Neural crest cell (in vitro differentiated cells): ENCODE data around the gene CTAG1B. TPM values are rescaled to one million over a fixed set of nuclear protein-coding genes. Genes with fewer than 3 reads are reported as not detected.
"Not testable (repeated sequence)": the region's sequence is repeated elsewhere in the genome, so short reads cannot be mapped to it uniquely, and the experiment has no call there.

Experiments
- DNase-seq: peaks from one replicate; pipeline ENCODE4 v3.0.0; 2021; ENCODE audit warnings: low read depth, mixed read lengths, low spot score
- H3K27ac Mint-ChIP-seq: one replicate; pipeline ENCODE4 v1.8.0; 2021; ENCODE audit warnings: mild to moderate bottlenecking, mixed read lengths; ENCODE audit not compliant: unreplicated experiment
- H3K27me3 Mint-ChIP-seq: 2 replicates; pipeline ENCODE4 v1.8.0; 2021; ENCODE audit warnings: low read depth, mild to moderate bottlenecking, mixed read lengths
- H3K36me3 Mint-ChIP-seq: 2 replicates; pipeline ENCODE4 v1.8.0; 2021; ENCODE audit warnings: low read depth, mild to moderate bottlenecking, mixed read lengths
- H3K4me1 Mint-ChIP-seq: 2 replicates; pipeline ENCODE4 v1.8.0; 2021; ENCODE audit warnings: mixed read lengths
- H3K4me3 Mint-ChIP-seq: one replicate; pipeline ENCODE4 v1.8.0; 2021; ENCODE audit warnings: mild to moderate bottlenecking, mixed read lengths
- H3K9me3 Mint-ChIP-seq: 2 replicates; pipeline ENCODE4 v1.8.0; 2021; ENCODE audit warnings: mixed read lengths
- CTCF ChIP-seq: fragments of 200-600 bp; sonication (generic); conservative IDR thresholded peaks from 2 replicates; pipeline ENCODE4 v1.5.0; 2021; ENCODE audit warnings: antibody characterized with exemption, mild to moderate bottlenecking
- total RNA-seq: library from RNA; stranded (reverse); gene quantifications from 2 replicates; pipeline ENCODE4 v1.2.1, GENCODE V29; 2021

Gene CTAG1B
- total RNA-seq, 1 donor from 2014 or later: not detected

- peaks cover 2% of the 10 kb centered on the region for H3K9me3 Mint-ChIP-seq
- TF ChIP-seq CTCF: no peak
- peaks cover 3% of the 10 kb centered on the region for H3K36me3 Mint-ChIP-seq
- no peaks in the 10 kb centered on the region for H3K4me1 Mint-ChIP-seq
- H3K27me3 Mint-ChIP-seq: no peaks in the 10 kb centered on the region
- DNase-seq: no peak
- no peak overlapping the region for H3K4me3 Mint-ChIP-seq
- H3K27ac Mint-ChIP-seq: no peak overlapping the region
Measured at GRCh38 chrX:154657226-154657805, 38.2 kb upstream of the CTAG1B start.

- Mint-ChIP-seq H3K4me3 (no peak overlapping the region), H3K27me3 (no peaks in the 10 kb centered on the region), H3K36me3 (peaks cover 3% of the 10 kb centered on the region), H3K9me3 (no peaks in the 10 kb centered on the region), H3K4me1 (no peaks in the 10 kb centered on the region), H3K27ac (no peak overlapping the region)
- DNase-seq: no peak
- TF ChIP-seq CTCF: no peak
Measured at GRCh38 chrX:154655786-154656185, 36.7 kb upstream of the CTAG1B start.

- no peak overlapping the region for H3K27ac Mint-ChIP-seq
- H3K27me3 Mint-ChIP-seq: no peaks in the 10 kb centered on the region
- H3K4me3 Mint-ChIP-seq: no peak overlapping the region
- H3K36me3 Mint-ChIP-seq: peaks cover 3% of the 10 kb centered on the region
- DNase-seq: no peak
- TF ChIP-seq CTCF: no peak
- no peaks in the 10 kb centered on the region for H3K9me3 Mint-ChIP-seq
- no peaks in the 10 kb centered on the region for H3K4me1 Mint-ChIP-seq
Measured at GRCh38 chrX:154655346-154655745, 36.3 kb upstream of the CTAG1B start.

GRCh38 chrX:154654925-154655324, 35.8 kb upstream of the CTAG1B start:
- Mint-ChIP-seq H3K4me3 (no peak overlapping the region), H3K27ac (no peak overlapping the region), H3K9me3 (no peaks in the 10 kb centered on the region), H3K4me1 (no peaks in the 10 kb centered on the region), H3K27me3 (no peaks in the 10 kb centered on the region), H3K36me3 (peaks cover 3% of the 10 kb centered on the region)
- no peak for DNase-seq
- no peak for TF ChIP-seq CTCF

GRCh38 chrX:154654372-154654771, 35.3 kb upstream of the CTAG1B start:
- Mint-ChIP-seq H3K27me3 (no peaks in the 10 kb centered on the region), H3K27ac (no peak overlapping the region), H3K36me3 (peaks cover 3% of the 10 kb centered on the region), H3K4me3 (no peak overlapping the region), H3K4me1 (no peaks in the 10 kb centered on the region), H3K9me3 (no peaks in the 10 kb centered on the region)
- no peak for TF ChIP-seq CTCF
- DNase-seq: no peak

GRCh38 chrX:154653413-154653812, 34.3 kb upstream of the CTAG1B start, which contains the start of gene CTAG2:
TSS of gene CTAG2 (minus strand) at chrX:154653579. CDS start at chrX:154653515, 64 bp downstream.
- DNase-seq, H3K27me3 Mint-ChIP-seq, H3K36me3 Mint-ChIP-seq, H3K4me1 Mint-ChIP-seq, H3K9me3 Mint-ChIP-seq, H3K4me3 Mint-ChIP-seq, H3K27ac Mint-ChIP-seq: not testable (repeated sequence)
